Measurements from ENCODE around the gene ME1. TPM values are rescaled to one million over a fixed set of nuclear protein-coding genes. Genes with fewer than 3 reads are reported as not detected.

Gene ME1
- 7.4 and 17.5 TPM in 2 replicates for total RNA-seq

DNA sequence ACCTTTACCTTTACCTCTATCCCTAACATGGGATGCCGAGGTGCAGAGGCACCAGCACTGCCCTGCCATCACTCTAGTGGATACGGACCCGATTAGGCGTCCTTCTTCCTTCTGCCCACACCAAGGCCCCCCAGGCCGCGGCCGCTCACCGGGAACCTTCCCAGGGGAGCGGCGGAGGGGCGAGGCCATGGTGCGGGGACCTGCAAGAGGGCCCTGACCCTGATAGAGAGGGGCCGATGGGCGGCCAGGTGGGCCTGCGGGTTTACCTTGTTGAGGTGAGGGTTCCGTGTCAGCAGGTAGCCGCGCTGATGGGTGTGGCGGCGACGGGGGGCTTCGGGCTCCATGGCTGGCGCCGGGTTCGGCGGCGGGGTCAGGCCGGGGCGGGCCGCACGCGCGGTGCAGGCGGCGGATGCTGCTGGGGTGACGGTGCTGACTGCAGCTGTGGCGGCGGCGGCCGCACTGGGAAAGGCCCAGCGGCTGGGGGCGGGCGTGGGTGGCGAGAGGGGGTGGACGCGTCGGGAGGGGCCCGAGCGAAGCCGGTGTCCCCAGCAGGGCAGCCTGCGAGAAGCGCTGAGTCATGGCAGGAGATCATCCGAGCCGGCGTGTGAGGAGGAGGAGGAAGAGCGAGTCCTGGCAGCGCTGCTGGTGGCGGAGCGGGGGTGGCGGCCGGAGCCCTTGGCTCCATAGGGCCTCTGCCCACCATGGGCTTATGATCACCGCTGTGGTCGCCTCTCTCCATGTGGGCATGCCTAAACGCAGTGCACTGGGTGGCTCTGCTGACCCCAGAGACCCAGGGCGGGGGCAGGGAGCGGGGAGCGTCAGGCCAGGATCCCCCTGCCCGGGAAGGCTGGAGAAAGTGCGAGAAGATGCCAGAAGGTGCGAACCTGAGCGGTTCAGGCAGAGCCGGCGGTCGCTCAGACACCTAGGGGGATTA, at the start of gene ME1:
ME1 (minus strand) TSS at position 441 of the 934 bp plus-strand sequence; CDS start at position 344, 97 bp downstream.

GRCh38 chr6:83192871-83193746, 237.7 kb downstream of the ME1 start, which contains the start of the genes PGM3 and RWDD2A:
TSS of gene PGM3 (minus strand) at chr6:83193265. CDS start at chr6:83191012, 2,253 bp downstream.
TSS of gene RWDD2A (plus strand) at chr6:83193357. CDS start at chr6:83194452, 1,095 bp downstream.

Other genes with a start within 250 kb of the ME1 start
- 120 and 230 TPM in 2 replicates for gene PGM3, start 237.8 kb downstream of the ME1 start, total RNA-seq
- gene RWDD2A, start 237.7 kb downstream of the ME1 start, total RNA-seq: 2.7 and 8.1 TPM in 2 replicates
- 0.44 and 0.72 TPM in 2 replicates for gene PRSS35, start 81.5 kb upstream of the ME1 start, total RNA-seq

All from placental pericyte (primary cell).